GM19372 (cell line): Measurements from ENCODE around the gene PTPRD.

Experiments used
- ATAC-seq: cut with Tn5 transposase; IDR thresholded peaks from one replicate; pipeline ENCODE4 v1.9.1; 2021; ENCODE audit warnings: mild to moderate bottlenecking, low read depth, moderate library complexity; ENCODE audit not compliant: unreplicated experiment

The PTPRD gene

DNA sequence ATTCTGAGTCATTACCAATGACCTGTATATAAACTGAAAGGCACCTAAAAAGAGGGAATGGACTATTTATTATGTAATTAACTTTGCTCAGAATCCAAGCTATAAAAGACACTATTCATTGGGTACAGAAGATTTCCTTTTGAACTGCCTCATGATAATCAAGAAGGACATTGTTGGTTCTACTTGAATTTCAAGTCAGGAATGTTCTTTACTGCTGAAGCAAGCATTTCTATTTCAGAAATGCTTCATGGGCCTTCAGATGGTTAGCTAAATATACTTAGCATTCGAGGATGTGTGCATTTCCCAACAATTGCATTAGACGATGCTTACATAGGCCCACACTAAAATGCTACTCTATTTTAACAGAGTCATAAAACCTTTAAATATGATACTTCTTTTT, 2155.0 kb downstream of the PTPRD start:
- no peak for ATAC-seq

DNA sequence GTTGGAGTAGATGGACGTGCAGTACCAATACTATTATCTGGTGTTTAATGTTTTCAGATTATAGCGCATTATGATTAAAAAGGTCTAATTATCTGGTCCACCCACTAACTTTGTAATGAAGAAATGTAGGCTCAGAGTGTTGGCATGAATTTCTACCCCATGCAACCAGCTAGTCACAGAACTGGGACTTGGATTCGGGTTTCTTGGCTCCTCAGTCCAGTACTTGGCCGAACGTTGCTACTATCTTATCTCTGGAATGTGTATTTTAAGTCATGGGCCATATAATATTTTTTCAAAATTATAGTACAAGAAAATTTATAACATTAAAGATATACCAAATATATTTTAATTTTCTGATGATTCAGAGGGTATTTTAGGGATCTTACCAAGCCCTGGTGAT, 2155.7 kb downstream of the PTPRD start:
- no peak for ATAC-seq

GRCh38 chr9:8456344-8456743, 2156.5 kb downstream of the PTPRD start:
- no peak for ATAC-seq

DNA sequence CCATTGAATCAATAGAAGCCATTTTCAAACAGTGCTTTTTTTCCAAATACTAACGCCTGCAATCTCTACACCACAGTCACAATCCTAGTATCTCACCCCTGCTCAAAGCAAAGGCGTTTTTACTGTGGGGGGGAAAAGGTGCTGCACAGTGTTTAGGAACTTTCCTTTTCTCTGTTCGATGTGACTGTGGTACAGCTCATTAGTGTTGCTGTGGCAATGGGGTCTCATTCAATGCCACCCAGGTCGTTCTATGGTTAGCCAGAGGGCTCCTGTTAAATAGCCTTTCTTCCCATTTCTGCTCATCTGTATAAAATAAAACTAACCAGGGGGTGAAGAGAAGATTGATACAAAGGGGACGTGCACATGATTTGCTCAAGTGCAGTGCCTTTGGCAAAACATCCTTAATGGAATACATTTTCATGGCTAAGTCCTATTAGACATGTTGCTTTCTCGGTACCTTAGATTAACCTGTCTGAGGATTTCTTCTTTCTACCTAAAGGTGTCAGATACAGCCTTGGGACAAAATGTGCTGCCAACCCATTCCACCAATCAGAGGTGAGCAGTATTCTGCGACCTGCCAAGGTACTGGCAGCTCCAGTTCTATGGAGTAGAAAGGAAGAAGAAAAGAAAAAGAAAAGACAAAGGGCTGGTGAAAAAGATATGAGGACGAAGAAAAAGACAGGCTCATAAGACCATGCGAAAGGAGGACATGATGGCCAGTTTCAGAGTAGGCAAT, 2161.8 kb downstream of the PTPRD start:
- no peak for ATAC-seq

- no peak for ATAC-seq
Measured at GRCh38 chr9:8448226-8448625, 2164.6 kb downstream of the PTPRD start.

DNA sequence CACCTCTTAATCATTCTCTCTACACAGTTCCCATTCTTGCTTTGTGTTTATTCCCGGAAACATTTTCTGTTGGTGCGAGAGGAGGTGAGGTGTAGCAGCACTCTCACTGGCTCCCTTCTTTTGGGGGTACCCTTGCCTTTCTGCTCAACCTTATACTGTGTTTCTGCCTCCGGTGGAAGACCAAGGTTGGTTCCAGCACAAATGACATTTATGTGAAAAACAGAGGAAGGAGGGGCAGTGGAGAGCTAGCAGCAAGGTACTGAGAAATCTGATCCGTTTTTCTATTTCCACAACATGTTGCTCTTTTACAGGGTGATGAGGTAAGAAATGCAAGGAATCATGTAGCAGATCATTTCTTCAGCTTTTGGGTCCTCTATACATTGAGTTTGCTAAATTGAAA, 2165.2 kb downstream of the PTPRD start:
- no peak for ATAC-seq

DNA sequence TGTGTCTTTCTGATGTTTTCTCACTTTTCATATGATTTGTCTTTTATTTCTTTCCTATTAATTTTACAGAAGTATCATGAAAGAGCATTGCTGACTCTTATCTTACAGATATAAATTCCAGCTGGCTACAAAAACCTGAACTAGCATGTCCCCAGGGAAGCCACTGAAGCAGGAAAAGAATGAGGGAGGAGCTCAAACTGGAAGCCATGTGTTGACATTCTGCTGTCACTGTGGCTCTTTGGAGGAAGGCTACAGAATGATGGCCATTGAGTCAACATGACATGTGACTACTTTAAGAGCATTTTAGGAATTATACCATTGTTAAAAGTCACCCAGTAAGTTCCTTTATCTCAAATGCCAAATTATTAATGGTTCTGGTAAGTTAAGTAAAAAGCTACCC, 2174.9 kb downstream of the PTPRD start:
- no peak for ATAC-seq

DNA sequence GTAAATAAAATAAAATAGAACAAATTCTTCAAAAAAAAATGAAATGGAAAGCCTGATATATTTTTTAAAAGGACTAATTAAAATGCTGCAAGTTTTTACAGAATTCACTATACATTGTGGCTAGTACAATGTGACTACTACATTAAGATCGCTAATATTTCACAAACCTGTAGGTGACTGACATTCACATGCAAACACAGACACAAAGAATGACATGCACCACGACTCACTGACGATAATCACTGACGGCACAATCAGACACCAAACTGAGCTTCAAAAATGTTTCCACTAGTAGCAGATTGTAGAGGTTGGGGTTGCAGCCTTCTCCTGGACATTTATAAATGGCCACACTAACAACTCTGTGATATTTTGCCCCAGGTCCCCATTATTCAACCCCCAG, 2175.5 kb downstream of the PTPRD start:
- ATAC-seq = no peak

DNA sequence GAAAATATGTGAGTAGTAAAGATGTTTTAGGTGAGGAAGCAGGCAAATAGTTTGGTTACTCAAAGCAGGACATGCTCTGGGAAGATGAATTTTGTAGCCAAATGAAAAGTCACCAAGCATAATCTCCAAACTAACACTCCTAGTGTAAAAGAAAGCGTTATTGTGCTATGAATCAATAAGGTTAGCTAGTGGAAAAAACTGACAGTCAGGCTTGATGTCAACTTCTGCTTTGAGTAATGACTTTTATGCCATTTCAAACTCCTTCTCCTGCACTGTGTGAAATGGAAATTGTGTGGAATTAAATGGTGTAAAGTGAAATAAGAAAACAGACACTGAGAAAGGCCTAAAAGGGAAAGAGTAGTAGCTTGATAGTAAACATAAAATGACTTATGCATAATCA, 2176.0 kb downstream of the PTPRD start:
- ATAC-seq = no peak

DNA sequence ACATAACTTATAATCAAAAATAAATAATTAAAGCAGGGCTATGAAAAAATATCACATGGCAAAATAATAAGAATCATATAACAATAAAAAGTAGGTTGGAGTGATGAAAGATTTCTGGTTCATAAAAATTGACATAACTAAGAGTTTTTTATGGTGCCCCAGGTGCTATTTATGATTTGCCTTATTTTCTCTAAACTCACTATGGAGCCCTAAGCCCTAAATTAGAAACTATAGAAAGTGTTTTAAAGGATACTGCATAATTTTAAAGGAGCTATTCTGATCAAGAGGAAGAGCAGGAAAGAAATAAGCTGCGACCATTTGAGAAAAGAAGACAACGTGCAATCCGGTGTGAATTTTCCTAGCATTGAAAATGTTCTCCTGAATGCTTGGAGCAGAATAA, 2178.2 kb downstream of the PTPRD start:
- no peak for ATAC-seq

DNA sequence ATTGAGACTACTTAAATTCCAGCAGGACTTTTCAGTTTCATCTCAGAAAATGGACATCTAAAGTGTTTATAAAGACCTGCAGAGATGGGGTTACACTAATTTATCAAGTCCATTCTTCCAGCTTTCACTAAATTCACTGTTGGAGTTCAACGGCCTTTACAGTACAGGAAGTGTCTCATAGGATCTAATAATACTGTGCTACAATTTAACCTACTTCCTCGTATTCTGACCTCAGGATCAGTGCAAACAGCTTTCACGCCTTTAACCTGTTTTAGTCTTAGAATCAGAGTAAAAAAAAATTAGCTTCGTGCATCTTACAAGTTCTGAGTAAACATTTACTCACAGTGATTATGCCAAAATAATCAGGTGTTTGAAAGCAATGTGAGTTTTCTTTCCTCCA, 2180.6 kb downstream of the PTPRD start:
- ATAC-seq = no peak

DNA sequence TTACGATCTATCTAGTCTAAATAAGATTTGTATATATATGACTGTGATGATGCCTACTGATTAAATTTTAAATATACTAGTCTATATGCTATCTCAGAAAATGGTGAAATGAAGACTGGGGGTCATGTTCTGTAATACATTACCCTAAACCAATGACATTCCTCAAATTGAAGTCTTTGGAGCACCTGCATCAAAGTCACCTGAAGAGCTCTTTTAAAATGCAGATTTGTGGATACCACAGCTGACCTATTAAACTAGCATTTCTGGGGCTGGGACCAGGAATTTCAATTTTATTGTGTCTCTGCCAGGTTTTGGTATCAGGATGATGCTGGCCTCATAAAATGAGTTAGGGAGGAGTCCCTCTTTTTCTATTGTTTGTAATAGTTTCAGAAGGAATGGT, 2181.3 kb downstream of the PTPRD start:
- ATAC-seq = no peak

DNA sequence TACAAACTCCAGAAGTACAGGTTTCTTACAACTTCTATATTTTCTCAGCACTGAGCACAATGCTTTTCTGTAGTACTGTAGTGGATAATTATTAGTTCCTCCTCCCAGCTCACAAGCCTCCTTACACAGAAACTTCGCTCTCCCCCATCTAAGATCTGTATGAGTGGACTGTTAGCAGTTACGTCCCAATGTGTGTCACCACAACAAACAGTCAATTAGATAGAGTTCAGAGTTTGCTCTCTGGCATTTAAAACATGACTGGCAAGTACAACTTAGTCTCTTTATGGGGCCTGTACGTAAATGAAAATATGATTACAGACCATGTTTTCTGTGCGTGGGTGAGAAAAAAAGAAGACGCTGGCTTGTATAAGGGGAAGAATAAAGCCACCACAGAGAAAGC, 2181.9 kb downstream of the PTPRD start:
- ATAC-seq = no peak

GRCh38 chr9:8429768-8430167, 2183.0 kb downstream of the PTPRD start:
- ATAC-seq = no peak

DNA sequence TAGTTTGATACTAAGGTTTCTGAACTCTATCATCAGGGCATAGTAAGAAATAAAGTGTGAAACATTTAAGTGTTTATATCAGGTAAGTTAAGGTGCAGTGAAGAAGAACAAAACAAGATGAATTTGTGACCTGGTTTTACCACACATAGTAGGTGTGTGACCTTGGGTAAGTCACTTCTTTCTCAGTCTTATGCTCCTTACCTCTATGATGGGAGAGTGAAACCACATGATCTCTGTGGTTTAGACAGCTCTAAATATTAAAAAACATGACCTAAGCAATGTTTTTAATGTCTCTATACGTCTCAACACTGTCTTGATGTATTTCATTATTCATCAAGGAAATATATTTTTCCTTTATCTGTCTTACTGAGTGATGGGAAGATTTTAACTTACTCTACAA, 2183.6 kb downstream of the PTPRD start:
- ATAC-seq = no peak

DNA sequence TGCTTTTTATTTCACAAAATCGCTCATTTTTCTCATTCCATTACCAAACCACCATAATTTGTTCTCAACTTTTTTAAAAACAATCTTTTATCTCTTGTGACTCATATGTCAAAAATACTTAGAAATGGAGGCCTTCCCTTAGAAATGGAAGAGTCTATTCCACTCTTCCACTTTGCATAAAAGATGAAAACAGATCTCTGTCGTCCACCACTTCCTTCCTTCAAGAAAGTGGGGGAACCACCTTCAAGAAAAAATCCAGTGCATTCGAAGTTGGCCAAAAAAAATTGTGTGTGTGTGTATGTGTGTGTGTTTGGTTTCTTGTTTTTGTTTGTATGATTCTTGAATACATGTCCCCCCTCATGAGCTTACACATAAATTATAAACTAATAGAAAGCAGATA, 2184.4 kb downstream of the PTPRD start:
- no peak for ATAC-seq

DNA sequence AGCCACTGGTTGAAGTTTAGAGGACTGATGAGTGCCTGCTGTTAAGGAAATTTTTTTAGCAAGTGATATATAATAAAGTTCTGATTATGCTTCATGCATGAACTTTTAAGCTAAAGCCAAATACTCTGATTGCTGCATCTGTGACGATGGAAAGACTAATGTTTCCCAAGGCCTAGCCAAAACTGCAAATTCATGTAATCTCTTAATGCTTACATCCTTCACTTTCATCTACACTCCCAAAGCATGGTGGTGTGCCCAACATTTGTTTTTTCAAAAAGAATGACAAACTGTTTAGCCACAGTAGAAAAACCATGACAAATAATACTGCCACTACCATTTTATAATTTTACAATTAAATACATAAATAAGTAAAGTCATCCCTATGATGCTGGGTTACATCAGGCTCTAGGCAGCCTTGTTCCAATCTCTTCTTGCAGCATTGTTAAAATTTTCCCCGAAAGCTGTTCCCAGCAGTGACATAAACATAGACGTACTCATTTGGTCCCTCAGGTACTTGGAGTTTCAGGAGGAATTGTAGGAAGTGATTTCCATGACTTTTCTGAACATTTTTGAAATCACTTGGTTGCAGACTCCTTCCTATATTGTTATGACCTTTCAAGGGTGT, 2187.9 kb downstream of the PTPRD start:
- no peak for ATAC-seq

DNA sequence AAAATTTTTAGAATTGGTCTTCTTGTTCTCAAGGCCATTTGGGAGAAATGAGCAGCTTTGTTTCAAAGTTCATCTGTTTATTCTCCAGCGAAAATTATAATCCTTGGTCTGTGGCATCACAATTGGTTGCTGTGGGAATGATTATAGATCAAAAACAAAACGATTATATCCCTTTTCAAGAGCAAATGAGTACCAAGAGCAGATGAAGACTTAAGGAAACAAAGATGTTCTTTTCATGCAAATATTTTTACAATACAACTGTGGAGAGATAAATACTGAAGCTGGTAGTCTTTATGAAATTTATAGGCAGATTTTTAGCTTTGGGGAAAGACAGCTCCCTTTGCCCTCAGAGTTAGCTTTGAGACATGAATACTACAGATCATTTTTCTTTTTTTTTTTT, 2192.4 kb downstream of the PTPRD start:
- no peak for ATAC-seq

GRCh38 chr9:8419596-8420275, 2193.1 kb downstream of the PTPRD start:
- no peak for ATAC-seq

DNA sequence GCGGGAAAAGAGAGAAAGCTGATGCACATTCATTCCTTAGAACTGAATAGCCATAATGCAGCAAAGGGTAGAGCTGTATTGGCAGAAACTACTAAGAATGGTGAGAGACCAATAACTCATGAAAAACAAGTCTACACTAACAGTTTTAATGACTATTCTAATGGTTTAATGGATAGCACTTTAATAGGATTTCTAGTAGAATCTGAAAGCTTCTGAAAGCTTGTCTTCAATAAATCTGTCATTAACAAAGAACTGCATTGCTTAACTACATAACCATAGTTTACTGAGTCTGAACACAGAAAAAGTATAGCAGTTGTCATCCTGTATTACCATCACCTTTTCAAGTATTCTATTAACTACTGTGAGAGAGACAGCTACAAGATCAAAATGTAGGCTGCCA, 2195.5 kb downstream of the PTPRD start:
- no peak for ATAC-seq

DNA sequence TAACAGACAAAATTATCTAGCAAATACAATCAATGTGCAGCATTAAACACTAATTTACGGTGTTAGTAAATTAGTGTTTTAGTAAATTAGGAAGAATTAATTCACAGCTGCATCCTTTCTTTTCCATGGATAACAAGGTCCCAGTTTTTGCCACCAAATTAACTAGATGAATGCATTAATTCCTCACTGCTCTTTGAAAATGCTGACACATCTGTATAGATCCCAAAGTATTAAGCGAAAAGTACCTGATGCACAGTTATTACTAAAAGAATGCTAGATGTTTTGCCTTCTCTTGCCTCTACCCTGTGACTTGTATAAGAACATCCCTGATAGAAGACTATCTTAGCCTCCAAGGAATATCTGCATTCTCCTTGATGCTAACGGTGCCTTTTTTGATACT, 2200.5 kb downstream of the PTPRD start:
- no peak for ATAC-seq
